WERI-Rb-1 (cell line): Measurements from ENCODE around the gene DHCR24.

ENCODE experiments used
- DNase-seq: peaks from one replicate; pipeline ENCODE4 v3.0.0-alpha.2; 2020
- H3K27ac ChIP-seq: fragments of 250-450 bp; sonication (Bioruptor Pico); 2 replicates; pipeline ENCODE4 v1.5.1; 2020; ENCODE audit warnings: mild to moderate bottlenecking, moderate library complexity
- H3K27me3 ChIP-seq: fragments of 250-450 bp; sonication (Bioruptor Pico); 2 replicates; pipeline ENCODE4 v1.5.1; 2021; ENCODE audit warnings: mild to moderate bottlenecking, low read depth, moderate library complexity; ENCODE audit not compliant: insufficient read depth, severe bottlenecking
- H3K36me3 ChIP-seq: fragments of 250-450 bp; sonication (Bioruptor Pico); 2 replicates; pipeline ENCODE4 v1.5.1; 2020; ENCODE audit warnings: mild to moderate bottlenecking, moderate library complexity
- H3K4me3 ChIP-seq: 2 replicates; pipeline ENCODE4 v1.5.1; 2011; ENCODE audit warnings: low read depth, mild to moderate bottlenecking, control low read depth, low read length
- H3K9me3 ChIP-seq: fragments of 250-450 bp; sonication (Bioruptor Pico); 2 replicates; pipeline ENCODE4 v1.5.1; 2021; ENCODE audit warnings: mild to moderate bottlenecking, moderate library complexity; ENCODE audit not compliant: severe bottlenecking
- CTCF ChIP-seq: IDR thresholded peaks from 2 replicates; pipeline ENCODE4 v1.5.1; 2011; ENCODE audit warnings: low read depth, mild to moderate bottlenecking, control low read depth, inconsistent platforms, low read length

DHCR24 gene

GRCh38 chr1:54865238-54866073 lies 21.5 kb downstream of the DHCR24 start:
- no peak for TF ChIP-seq CTCF
- Histone ChIP-seq H3K9me3 (no peaks in the 10 kb centered on the region), H3K27ac (no peak overlapping the region), H3K36me3 (peaks cover 64% of the 10 kb centered on the region), H3K4me3 (no peak overlapping the region), H3K27me3 (no peaks in the 10 kb centered on the region)
- DNase-seq, result no peak

DNA sequence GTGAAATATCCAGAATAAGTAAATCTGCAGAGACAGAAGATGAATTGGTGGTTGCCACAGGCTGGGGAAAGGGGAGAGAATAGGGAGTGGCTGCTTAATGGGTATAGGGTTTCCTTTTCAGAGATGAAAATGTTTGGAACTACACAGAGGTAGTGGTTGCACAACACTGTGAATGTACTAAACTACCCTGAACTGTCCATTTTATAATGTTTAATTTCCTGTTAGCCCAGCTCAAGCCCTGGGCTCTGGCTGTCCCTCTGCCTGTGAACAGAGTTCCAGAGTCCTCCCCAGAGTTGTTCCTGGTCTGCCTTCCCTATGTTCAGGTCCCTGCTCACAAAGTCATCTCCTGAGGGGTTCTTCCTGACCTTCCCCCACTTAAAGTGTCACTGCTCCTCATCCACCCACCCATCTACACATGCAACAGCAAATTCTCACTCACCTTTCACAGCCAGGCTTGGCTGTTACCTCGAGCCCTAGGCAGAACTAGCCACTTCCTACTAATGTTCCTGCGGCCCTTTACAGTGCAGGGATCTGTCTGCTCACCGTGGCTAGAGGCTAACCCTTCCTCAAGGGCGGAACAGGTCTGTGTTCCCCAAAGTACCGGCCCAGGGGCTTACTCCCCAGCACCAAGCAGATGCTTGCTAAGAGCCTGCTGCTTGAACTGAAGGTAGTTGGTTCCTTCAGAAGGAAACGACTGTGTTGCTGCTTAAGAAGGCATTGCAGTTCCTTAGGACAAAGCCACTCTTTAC lies 22.4 kb downstream of the DHCR24 start:
- Histone ChIP-seq H3K9me3 (no peaks in the 10 kb centered on the region), H3K27ac (no peak overlapping the region), H3K4me3 (no peak overlapping the region), H3K27me3 (no peaks in the 10 kb centered on the region), H3K36me3 (peaks cover 66% of the 10 kb centered on the region)
- DNase-seq, result no peak
- TF ChIP-seq CTCF, result no peak

DNA sequence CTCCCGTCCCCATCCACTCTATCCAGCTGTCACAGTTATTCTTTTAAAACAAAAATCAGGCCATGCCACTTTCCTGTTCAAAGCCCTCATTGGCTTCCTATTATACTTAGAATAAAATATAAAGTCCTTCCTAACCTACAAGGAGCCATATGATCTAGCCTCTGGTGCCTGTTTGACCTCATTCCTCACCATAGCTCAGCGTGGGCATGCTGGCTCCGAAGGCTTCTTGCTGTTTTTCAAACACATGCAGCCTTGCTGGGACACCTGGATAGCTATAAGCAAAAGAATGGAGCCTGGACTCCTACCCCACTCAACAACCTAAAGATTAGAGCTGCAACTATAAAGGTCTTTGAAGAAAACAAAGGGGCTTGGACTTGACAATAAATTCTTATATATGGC lies 23.7 kb downstream of the DHCR24 start:
- no peak overlapping the region for H3K27ac ChIP-seq

GRCh38 chr1:54861070-54861761 lies 25.8 kb downstream of the DHCR24 start:
- H3K27me3 ChIP-seq, result no peaks in the 10 kb centered on the region
- DNase-seq, result no peak
- no peak overlapping the region for H3K4me3 ChIP-seq
- TF ChIP-seq CTCF, result no peak
- peaks cover 47% of the 10 kb centered on the region for H3K36me3 ChIP-seq
- H3K27ac ChIP-seq, result no peak overlapping the region
- H3K9me3 ChIP-seq, result no peaks in the 10 kb centered on the region

More for the DNA sequence above, 23.7 kb downstream of the DHCR24 start:
- Histone ChIP-seq H3K27me3 (no peaks in the 10 kb centered on the region), H3K36me3 (peaks cover 64% of the 10 kb centered on the region), H3K4me3 (no peak overlapping the region), H3K9me3 (no peaks in the 10 kb centered on the region)
- no peak for TF ChIP-seq CTCF
- DNase-seq, result no peak

DNA sequence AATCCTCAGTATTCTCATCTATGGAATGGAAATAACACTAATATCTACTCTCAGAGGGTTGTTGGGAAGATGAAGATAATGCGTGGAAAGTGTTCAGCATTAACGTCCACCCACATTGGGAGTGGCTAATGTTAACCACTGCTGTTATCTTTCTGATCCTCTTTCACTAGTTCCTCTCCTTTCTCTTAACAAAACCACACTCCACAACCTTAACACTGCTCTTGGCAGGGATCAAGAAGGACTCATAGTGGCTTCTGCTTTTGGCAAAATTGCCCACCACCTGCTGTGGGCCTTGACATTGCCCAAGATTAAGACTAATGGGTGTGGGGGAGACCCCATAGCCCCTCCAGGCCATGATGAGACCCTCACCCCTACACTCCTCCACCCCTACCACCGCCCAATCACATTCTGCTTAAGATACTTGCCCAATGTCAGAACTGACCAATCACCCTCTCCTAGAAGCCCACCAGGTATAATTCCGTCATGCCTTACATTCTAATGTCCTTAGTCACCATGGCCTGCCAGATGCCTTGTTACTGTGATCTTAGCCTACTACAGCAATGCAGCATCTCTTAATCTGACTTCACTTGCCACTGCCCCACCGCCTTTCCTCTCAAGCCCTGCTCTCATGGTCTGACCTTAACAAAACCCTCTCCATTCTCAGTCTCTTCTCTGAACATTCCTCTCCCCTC lies 27.1 kb downstream of the DHCR24 start:
- Histone ChIP-seq H3K9me3 (no peaks in the 10 kb centered on the region), H3K27me3 (no peaks in the 10 kb centered on the region), H3K4me3 (no peak overlapping the region), H3K36me3 (peaks cover 40% of the 10 kb centered on the region), H3K27ac (no peak overlapping the region)
- TF ChIP-seq CTCF, result no peak
- no peak for DNase-seq
